HEK293 (cell line): ENCODE results near the gene DCUN1D5.

ENCODE experiments used
- CTCF ChIA-PET: fragments of 350-600 bp; formaldehyde crosslinking; extraction: SDS; loops from one replicate; lab custom pipeline; 2021; ENCODE audit warnings: antibody characterized with exemption; lab: Yijun Ruan, JAX
- POLR2A ChIA-PET: fragments of 300-600 bp; formaldehyde crosslinking; extraction: SDS; loops from one replicate; lab custom pipeline; 2020; ENCODE audit warnings: antibody characterized with exemption, inconsistent platforms; lab: Yijun Ruan, JAX
- H3K27ac ChIP-seq: fragments of 200-500 bp; sonication (Bioruptor generic); 2 replicates; pipeline ENCODE4 v1.5.1; 2014; ENCODE audit warnings: low read depth, low read length, control low read depth, inconsistent platforms; ENCODE audit errors: extremely low read depth
- H3K36me3 ChIP-seq, 2 experiments: fragments of 200-500 bp in 1 of 2; sonication (Bioruptor generic) in 1 of 2; 1 replicate in 1 of 2; 2 replicates in 1 of 2; pipeline ENCODE4 v1.5.1; 2014 to 2017; ENCODE audit warnings: inconsistent platforms in 2 of 2, low read length in 2 of 2; ENCODE audit not compliant: control insufficient read depth in 2 of 2, insufficient read depth in 1 of 2
- H3K4me1 ChIP-seq: fragments of 200-500 bp; sonication (Bioruptor generic); 2 replicates; pipeline ENCODE4 v1.5.1; 2014; ENCODE audit warnings: mild to moderate bottlenecking, low read length, inconsistent platforms; ENCODE audit not compliant: control insufficient read depth, insufficient read depth
- H3K4me3 ChIP-seq: 2 replicates; pipeline ENCODE4 v1.5.1; 2011; ENCODE audit warnings: low read depth, mild to moderate bottlenecking, control low read depth, low read length, moderate library complexity
- H3K9me3 ChIP-seq: fragments of 200-500 bp; sonication (Bioruptor generic); 2 replicates; pipeline ENCODE4 v1.5.1; 2014; ENCODE audit warnings: low read depth, low read length, inconsistent platforms; ENCODE audit not compliant: control insufficient read depth, insufficient read depth
- KLF7 ChIP-seq: fragments of 450-650 bp; formaldehyde crosslinking; IDR thresholded peaks from 2 replicates; pipeline ENCODE4 v1.5.1; 2016; ENCODE audit warnings: missing biosample characterization, missing genetic modification characterization, borderline replicate concordance
- KLF8 ChIP-seq: fragments of 450-650 bp; formaldehyde crosslinking; IDR thresholded peaks from 2 replicates; pipeline ENCODE4 v1.5.1; 2016; ENCODE audit warnings: missing biosample characterization, missing genetic modification characterization
- YY1 ChIP-seq: fragments of 450-650 bp; formaldehyde crosslinking; IDR thresholded peaks from 2 replicates; pipeline ENCODE4 v1.5.1; 2018; ENCODE audit warnings: missing biosample characterization, missing genetic modification characterization
- ZNF114 ChIP-seq: fragments of 450-650 bp; formaldehyde crosslinking; IDR thresholded peaks from 2 replicates; pipeline ENCODE4 v1.5.0; 2017; ENCODE audit warnings: missing biosample characterization, missing genetic modification characterization
- ZNF16 ChIP-seq: fragments of 450-650 bp; formaldehyde crosslinking; IDR thresholded peaks from 2 replicates; pipeline ENCODE4 v1.5.1; 2016; ENCODE audit warnings: low read depth, missing biosample characterization, missing genetic modification characterization
- ZNF184 ChIP-seq: fragments of 450-650 bp; IDR thresholded peaks from 2 replicates; pipeline ENCODE4 v1.5.1; 2018; ENCODE audit warnings: missing biosample characterization, mild to moderate bottlenecking, missing genetic modification characterization
- ZNF211 ChIP-seq: fragments of 450-650 bp; formaldehyde crosslinking; IDR thresholded peaks from 2 replicates; pipeline ENCODE4 v1.5.1; 2016; ENCODE audit warnings: low read depth, missing biosample characterization, missing genetic modification characterization
- ZNF223 ChIP-seq: fragments of 450-650 bp; formaldehyde crosslinking; IDR thresholded peaks from 2 replicates; pipeline ENCODE4 v1.5.1; 2016; ENCODE audit warnings: missing biosample characterization, missing genetic modification characterization
- ZNF350 ChIP-seq: fragments of 450-650 bp; formaldehyde crosslinking; IDR thresholded peaks from 2 replicates; pipeline ENCODE4 v1.5.0; 2017; ENCODE audit warnings: missing biosample characterization, mild to moderate bottlenecking, missing genetic modification characterization
- ZNF501 ChIP-seq: fragments of 450-650 bp; formaldehyde crosslinking; IDR thresholded peaks from 2 replicates; pipeline ENCODE4 v1.5.1; 2016; ENCODE audit warnings: missing biosample characterization, missing genetic modification characterization
- ZNF654 ChIP-seq: fragments of 450-650 bp; formaldehyde crosslinking; IDR thresholded peaks from 2 replicates; pipeline ENCODE4 v1.5.1; 2016; ENCODE audit warnings: low read depth, missing biosample characterization, missing genetic modification characterization
- ZNF660 ChIP-seq: fragments of 450-650 bp; IDR thresholded peaks from 2 replicates; pipeline ENCODE4 v1.5.1; 2018; ENCODE audit warnings: missing biosample characterization, mild to moderate bottlenecking, missing genetic modification characterization
- ZXDB ChIP-seq: fragments of 450-650 bp; formaldehyde crosslinking; IDR thresholded peaks from 2 replicates; pipeline ENCODE4 v1.5.1; 2016; ENCODE audit warnings: missing biosample characterization, missing genetic modification characterization
- TF ChIP-seq, protein P1 (sequence below): fragments of 450-650 bp; formaldehyde crosslinking; IDR thresholded peaks from 2 replicates; pipeline ENCODE4 v1.5.1; 2016; ENCODE audit warnings: missing biosample characterization, missing genetic modification characterization
- TF ChIP-seq, protein P2 (sequence below): fragments of 450-650 bp; formaldehyde crosslinking; IDR thresholded peaks from 2 replicates; pipeline ENCODE4 v1.5.1; 2016; ENCODE audit warnings: missing biosample characterization, missing genetic modification characterization
- TF ChIP-seq, protein P3 (sequence below): fragments of 450-650 bp; formaldehyde crosslinking; optimal IDR thresholded peaks from 2 replicates; pipeline ENCODE3; 2016; ENCODE audit warnings: missing biosample characterization, mild to moderate bottlenecking, missing genetic modification characterization
- TF ChIP-seq, protein P4 (sequence below): fragments of 450-650 bp; formaldehyde crosslinking; IDR thresholded peaks from 2 replicates; pipeline ENCODE4 v1.5.1; 2017; ENCODE audit warnings: missing biosample characterization, missing genetic modification characterization
- TF ChIP-seq, protein P5 (sequence below): fragments of 450-650 bp; formaldehyde crosslinking; IDR thresholded peaks from 2 replicates; pipeline ENCODE4 v1.5.1; 2016; ENCODE audit warnings: missing biosample characterization, missing genetic modification characterization

Gene DCUN1D5

DNA sequence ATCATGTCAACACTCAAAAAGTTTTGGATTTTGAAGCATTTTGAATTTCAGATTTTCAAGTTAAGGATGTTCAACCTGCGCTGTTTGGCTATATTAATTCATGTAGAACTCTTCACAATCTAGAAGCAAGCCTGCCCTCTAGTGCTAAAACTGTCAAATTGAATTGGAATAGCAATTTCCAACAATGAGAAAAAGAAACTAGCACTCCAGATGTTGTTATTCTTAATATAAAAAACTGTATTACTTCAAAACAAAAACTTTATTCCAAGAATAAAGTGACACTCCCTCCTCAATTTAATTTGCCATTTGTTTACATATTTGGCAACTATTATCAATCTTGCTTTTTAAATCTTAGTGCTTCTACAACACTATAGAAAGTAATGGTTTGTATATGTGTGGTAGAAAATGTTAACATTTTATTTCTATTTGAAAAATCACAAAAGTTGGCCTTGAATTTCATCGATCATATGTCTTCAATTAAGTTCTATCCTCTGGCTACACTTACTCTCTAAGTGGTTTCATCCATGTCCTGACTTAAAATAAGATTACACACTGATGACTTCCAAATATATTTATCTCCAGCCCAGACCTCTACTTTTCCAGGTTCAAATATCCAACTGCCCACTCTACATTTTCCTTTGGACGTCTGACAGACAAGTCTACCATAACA is 36.6 kb downstream of the DCUN1D5 start:
- CTCF ChIA-PET, result interaction anchor here (0.5 to 1.4 kb wide), 8 partner anchors 11 to 510 kb away, joined by 3 to 8 read pairs (median 3); no protein-coding TSS in a partner anchor
- Histone ChIP-seq H3K9me3 (no peaks in the 10 kb centered on the region), H3K4me3 (no peak overlapping the region), H3K27ac (no peak overlapping the region), H3K4me1 (no peaks in the 10 kb centered on the region), H3K36me3 (peaks cover 4 to 26% of the 10 kb centered on the region in 2 experiments; a peak in 1 of 3 replicates)
- POLR2A ChIA-PET, result no interaction called here
- no peak for TF ChIP-seq ZNF16 (tag by site-specific recombination)
- no peak for TF ChIP-seq YY1 (tag by site-specific recombination)
- no peak for TF ChIP-seq ZNF184
- TF ChIP-seq ZXDB (tag by site-specific recombination), result no peak
- TF ChIP-seq ZNF350 (tag by site-specific recombination), result no peak
- TF ChIP-seq ZNF211, result no peak
- TF ChIP-seq ZNF654 (tag by site-specific recombination), result peak; percentile 47

DNA sequence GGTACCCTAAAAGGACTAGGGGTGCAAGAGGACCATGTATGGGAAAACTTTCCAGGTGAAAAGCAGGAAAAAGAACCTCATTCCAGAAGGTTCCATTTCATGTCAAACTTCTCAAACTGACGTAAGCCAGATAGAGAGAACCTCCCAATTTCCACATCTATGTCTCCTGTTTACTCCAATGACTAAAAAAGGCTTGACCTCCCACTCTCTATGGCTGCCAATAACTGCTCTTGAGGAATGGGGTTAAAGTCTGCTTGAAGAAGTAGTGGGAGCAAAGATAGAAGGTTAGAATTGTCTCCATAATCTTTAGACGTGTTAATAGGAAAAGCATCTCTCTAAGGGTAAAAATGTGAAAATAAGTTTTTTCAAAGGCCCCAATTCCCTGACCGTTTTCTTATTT is 38.0 kb downstream of the DCUN1D5 start:
- Histone ChIP-seq H3K4me1 (no peaks in the 10 kb centered on the region), H3K9me3 (no peaks in the 10 kb centered on the region), H3K36me3 (peaks cover 4 to 17% of the 10 kb centered on the region in 2 experiments; a peak in 1 of 3 replicates), H3K27ac (no peak overlapping the region), H3K4me3 (no peak overlapping the region)
- ChIA-PET CTCF (interaction anchor here (0.9 to 1.4 kb wide), 4 partner anchors 12 to 139 kb away, joined by 3 to 8 read pairs (median 5); no protein-coding TSS in a partner anchor), POLR2A (no interaction called here)
- no peak for TF ChIP-seq ZNF223 (tag by site-specific recombination)
- TF ChIP-seq KLF7 (tag by site-specific recombination), result no peak
- TF ChIP-seq, protein P1, sequence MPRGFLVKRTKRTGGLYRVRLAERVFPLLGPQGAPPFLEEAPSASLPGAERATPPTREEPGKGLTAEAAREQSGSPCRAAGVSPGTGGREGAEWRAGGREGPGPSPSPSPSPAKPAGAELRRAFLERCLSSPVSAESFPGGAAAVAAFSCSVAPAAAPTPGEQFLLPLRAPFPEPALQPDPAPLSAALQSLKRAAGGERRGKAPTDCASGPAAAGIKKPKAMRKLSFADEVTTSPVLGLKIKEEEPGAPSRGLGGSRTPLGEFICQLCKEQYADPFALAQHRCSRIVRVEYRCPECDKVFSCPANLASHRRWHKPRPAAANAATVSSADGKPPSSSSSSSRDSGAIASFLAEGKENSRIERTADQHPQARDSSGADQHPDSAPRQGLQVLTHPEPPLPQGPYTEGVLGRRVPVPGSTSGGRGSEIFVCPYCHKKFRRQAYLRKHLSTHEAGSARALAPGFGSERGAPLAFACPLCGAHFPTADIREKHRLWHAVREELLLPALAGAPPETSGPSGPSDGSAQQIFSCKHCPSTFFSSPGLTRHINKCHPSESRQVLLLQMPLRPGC, result no peak
- no peak for TF ChIP-seq ZNF501
- TF ChIP-seq, protein P2, sequence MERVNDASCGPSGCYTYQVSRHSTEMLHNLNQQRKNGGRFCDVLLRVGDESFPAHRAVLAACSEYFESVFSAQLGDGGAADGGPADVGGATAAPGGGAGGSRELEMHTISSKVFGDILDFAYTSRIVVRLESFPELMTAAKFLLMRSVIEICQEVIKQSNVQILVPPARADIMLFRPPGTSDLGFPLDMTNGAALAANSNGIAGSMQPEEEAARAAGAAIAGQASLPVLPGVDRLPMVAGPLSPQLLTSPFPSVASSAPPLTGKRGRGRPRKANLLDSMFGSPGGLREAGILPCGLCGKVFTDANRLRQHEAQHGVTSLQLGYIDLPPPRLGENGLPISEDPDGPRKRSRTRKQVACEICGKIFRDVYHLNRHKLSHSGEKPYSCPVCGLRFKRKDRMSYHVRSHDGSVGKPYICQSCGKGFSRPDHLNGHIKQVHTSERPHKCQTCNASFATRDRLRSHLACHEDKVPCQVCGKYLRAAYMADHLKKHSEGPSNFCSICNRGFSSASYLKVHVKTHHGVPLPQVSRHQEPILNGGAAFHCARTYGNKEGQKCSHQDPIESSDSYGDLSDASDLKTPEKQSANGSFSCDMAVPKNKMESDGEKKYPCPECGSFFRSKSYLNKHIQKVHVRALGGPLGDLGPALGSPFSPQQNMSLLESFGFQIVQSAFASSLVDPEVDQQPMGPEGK (tag by site-specific recombination), result no peak
- TF ChIP-seq ZNF660 (tag by site-specific recombination), result no peak
- TF ChIP-seq, protein P3, sequence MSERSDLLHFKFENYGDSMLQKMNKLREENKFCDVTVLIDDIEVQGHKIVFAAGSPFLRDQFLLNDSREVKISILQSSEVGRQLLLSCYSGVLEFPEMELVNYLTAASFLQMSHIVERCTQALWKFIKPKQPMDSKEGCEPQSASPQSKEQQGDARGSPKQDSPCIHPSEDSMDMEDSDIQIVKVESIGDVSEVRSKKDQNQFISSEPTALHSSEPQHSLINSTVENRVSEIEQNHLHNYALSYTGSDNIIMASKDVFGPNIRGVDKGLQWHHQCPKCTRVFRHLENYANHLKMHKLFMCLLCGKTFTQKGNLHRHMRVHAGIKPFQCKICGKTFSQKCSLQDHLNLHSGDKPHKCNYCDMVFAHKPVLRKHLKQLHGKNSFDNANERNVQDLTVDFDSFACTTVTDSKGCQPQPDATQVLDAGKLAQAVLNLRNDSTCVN, result no peak
- TF ChIP-seq, protein P4, sequence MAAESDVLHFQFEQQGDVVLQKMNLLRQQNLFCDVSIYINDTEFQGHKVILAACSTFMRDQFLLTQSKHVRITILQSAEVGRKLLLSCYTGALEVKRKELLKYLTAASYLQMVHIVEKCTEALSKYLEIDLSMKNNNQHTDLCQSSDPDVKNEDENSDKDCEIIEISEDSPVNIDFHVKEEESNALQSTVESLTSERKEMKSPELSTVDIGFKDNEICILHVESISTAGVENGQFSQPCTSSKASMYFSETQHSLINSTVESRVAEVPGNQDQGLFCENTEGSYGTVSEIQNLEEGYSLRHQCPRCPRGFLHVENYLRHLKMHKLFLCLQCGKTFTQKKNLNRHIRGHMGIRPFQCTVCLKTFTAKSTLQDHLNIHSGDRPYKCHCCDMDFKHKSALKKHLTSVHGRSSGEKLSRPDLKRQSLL (tag by site-specific recombination), result no peak
- TF ChIP-seq KLF8 (tag by site-specific recombination), result no peak
- TF ChIP-seq, protein P5, sequence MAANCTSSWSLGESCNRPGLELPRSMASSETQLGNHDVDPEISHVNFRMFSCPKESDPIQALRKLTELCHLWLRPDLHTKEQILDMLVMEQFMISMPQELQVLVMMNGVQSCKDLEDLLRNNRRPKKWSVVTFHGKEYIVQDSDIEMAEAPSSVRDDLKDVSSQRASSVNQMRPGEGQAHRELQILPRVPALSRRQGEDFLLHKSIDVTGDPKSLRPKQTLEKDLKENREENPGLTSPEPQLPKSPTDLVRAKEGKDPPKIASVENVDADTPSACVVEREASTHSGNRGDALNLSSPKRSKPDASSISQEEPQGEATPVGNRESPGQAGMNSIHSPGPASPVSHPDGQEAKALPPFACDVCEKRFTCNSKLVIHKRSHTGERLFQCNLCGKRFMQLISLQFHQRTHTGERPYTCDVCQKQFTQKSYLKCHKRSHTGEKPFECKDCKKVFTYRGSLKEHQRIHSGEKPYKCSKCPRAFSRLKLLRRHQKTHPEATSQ (tag by site-specific recombination), result no peak
- no peak for TF ChIP-seq ZNF114 (tag by site-specific recombination)
